ENCODE results near the gene THRSP.
"Not testable (repeated sequence)": the region's sequence is repeated elsewhere in the genome, so short reads cannot be mapped to it uniquely, and the experiment has no call there.

The THRSP gene, protein sequence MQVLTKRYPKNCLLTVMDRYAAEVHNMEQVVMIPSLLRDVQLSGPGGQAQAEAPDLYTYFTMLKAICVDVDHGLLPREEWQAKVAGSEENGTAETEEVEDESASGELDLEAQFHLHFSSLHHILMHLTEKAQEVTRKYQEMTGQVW

DNA sequence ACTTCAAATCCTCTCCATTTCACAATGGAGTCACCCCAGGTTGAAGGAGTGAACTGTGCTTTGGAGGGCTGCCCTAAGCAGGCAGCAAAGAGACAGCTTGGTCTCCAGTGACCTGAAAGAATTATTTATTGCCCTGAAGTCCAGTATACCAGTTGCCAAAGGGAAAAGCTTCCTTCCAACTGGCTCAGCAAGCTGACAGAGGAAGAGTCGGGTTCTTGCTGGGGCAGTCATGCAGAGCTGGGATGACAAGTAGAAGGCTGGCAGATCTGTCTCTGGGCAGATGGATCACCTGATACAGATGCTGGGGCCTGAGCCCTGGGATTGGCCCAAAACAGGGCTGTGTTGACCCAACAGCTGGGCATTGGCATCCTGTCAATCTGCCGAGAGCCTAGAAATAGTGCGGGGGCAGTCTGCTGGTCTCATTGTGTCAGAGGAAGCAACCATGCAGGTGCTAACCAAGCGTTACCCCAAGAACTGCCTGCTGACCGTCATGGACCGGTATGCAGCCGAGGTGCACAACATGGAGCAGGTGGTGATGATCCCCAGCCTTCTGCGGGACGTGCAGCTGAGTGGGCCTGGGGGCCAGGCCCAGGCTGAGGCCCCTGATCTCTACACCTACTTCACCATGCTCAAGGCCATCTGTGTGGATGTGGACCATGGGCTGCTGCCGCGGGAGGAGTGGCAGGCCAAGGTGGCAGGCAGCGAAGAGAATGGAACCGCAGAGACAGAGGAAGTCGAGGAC, at the start of gene THRSP:
Gene THRSP, plus strand, starts transcription at position 422 of the 742 bp plus-strand sequence. Its CDS starts 21 bp downstream, at position 443.
- Mint-ChIP-seq H3K36me3 (ENCODE audit: insufficient read depth) (peaks cover 7% of the 10 kb centered on the region), H3K9me3 (no peaks in the 10 kb centered on the region), H3K27me3 (no peaks in the 10 kb centered on the region), H3K4me1 (peaks cover 8% of the 10 kb centered on the region), H3K27ac (ENCODE audit: low read depth) (no peak within 1 kb of the TSS), H3K4me3 (no peak within 1 kb of the TSS)
- no peak for DNase-seq (ENCODE audit: low spot score in 2 of 2)
- ATAC-seq (replicated peaks; ENCODE audit: extremely low read depth, poor library complexity, severe bottlenecking), result no peak

DNA sequence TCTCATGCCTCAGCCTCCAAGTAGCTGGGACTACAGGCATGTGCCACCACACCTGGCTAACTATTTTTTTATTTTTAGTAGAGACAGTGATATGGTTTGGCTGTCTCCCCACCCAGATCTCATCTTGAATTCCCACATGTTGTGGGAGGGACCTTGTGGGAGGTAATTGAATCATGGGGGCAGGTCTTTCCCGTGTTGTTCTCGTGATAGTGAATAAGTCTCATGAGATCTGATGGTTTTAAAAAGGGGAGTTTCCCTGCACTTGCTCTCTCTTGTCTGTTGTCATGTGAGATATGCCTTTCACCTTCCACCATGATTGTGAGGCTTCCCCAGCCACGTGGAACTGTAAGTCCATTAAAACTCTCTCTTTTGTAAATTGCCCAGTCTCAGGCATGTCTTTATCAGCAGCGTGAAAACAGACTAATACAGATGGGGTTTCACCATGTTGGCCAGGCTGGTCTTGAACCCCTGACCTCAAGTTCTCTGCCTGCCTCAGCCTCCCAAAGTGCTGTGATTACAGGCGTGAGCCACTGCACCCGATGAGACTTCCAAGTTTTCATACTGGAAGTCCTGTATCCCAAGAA, 48.6 kb upstream of the THRSP start:
- H3K36me3 Mint-ChIP-seq (ENCODE audit: insufficient read depth); DNase-seq (ENCODE audit: low spot score in 2 of 2); H3K4me3 Mint-ChIP-seq; H3K27me3 Mint-ChIP-seq; H3K4me1 Mint-ChIP-seq; H3K27ac Mint-ChIP-seq (ENCODE audit: low read depth); H3K9me3 Mint-ChIP-seq; ATAC-seq (replicated peaks; ENCODE audit: extremely low read depth, poor library complexity, severe bottlenecking): not testable (repeated sequence)

DNA sequence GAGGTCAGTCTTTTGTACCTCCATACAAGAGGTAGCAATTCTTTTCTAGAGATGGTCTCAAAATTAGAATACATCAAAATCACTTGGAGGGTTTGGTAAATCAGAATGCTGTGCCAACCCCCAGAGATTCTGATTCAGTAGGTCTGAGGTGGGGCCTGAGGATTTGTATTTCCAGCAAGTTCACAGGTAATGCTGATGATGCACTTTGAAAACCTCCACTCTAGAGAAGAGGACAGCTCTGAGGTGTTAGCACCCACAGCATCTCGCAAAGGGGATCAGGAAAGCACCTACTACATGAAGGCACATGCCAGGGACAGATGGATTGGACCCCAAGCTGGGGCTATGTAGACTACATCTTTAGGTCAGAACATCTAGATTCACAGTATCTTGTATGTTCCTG, 47.8 kb upstream of the THRSP start:
- Mint-ChIP-seq H3K27ac (ENCODE audit: low read depth) (no peak overlapping the region), H3K4me1 (no peaks in the 10 kb centered on the region), H3K4me3 (no peak overlapping the region), H3K27me3 (no peaks in the 10 kb centered on the region), H3K9me3 (no peaks in the 10 kb centered on the region), H3K36me3 (ENCODE audit: insufficient read depth) (peaks cover 2% of the 10 kb centered on the region)
- ATAC-seq (replicated peaks; ENCODE audit: extremely low read depth, poor library complexity, severe bottlenecking) (no peak), DNase-seq (ENCODE audit: low spot score in 2 of 2) (no peak)

DNA sequence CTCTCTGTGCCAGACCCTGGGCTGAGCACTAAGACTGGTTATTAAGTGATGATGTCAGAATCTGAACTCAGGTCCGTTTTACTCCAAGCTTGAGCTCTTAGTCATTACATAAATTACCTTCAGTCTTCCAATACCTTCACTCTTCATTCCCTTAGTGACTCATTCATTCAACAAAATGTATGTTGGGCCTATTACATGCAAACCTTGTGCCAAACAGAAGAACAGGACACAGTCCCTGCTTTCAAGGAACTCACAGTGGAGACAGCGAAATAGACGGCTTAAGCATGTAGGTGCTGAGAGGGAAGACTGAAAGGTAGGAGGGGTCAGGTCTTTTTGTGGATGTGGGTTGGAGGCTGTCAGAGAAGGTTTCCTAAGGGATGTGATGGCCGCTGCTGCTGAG, 43.9 kb upstream of the THRSP start:
- Mint-ChIP-seq H3K4me3 (no peak overlapping the region), H3K27me3 (peaks cover 18% of the 10 kb centered on the region), H3K9me3 (no peaks in the 10 kb centered on the region), H3K27ac (ENCODE audit: low read depth) (no peak overlapping the region), H3K36me3 (ENCODE audit: insufficient read depth) (peaks cover 2% of the 10 kb centered on the region), H3K4me1 (no peaks in the 10 kb centered on the region)
- ATAC-seq (replicated peaks; ENCODE audit: extremely low read depth, poor library complexity, severe bottlenecking) (no peak), DNase-seq (ENCODE audit: low spot score in 2 of 2) (no peak)

DNA sequence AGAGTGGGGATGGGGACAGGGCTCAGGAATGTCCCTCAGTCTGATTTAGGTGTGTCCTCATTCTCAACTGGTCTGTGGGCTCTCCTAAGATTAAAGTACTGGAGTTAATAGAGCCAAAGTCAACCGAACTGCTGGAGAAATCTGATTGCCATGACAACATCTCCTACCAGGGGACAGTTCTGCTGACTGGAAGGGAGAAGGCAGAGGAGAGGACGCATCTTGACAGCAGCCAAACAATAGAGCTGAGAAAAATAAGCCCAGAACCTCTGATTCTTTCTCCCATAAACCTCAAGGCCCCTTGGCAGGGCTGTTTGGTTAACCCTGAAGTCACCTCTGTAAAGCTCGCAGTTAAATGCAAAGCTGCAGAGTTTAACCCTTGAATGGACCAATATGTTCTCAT, 43.4 kb upstream of the THRSP start:
- ATAC-seq (replicated peaks; ENCODE audit: extremely low read depth, poor library complexity, severe bottlenecking), result no peak
- no peak overlapping the region for H3K4me3 Mint-ChIP-seq
- H3K27me3 Mint-ChIP-seq, result peaks cover 18% of the 10 kb centered on the region
- H3K36me3 Mint-ChIP-seq (ENCODE audit: insufficient read depth), result peaks cover 2% of the 10 kb centered on the region
- H3K27ac Mint-ChIP-seq (ENCODE audit: low read depth), result no peak overlapping the region
- H3K4me1 Mint-ChIP-seq, result no peaks in the 10 kb centered on the region
- no peak for DNase-seq (ENCODE audit: low spot score in 2 of 2)
- no peaks in the 10 kb centered on the region for H3K9me3 Mint-ChIP-seq

DNA sequence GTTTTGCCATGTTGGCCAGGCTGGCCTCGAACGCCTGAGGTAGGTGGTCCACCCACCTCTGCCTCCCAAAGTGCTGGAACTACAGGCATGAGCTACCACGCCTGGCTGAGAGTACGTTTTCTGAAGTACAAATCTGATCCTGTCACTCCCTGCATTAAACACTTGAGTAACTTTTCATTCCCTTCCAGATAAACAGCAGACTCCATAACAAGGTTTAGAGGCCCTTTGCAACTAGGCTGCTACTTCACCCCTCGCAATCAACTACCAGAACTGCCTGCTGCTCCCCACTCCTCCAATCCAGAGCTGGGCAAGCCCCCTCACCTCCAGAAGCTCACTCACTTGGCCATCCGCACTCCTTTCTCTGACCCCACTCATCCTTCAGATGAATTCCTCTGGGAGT, 42.0 kb upstream of the THRSP start:
- Mint-ChIP-seq H3K4me3 (no peak overlapping the region), H3K4me1 (no peaks in the 10 kb centered on the region), H3K27ac (ENCODE audit: low read depth) (no peak overlapping the region), H3K36me3 (ENCODE audit: insufficient read depth) (peaks cover 2% of the 10 kb centered on the region), H3K27me3 (peaks cover 18% of the 10 kb centered on the region), H3K9me3 (no peaks in the 10 kb centered on the region)
- ATAC-seq (replicated peaks; ENCODE audit: extremely low read depth, poor library complexity, severe bottlenecking), result no peak
- DNase-seq (ENCODE audit: low spot score in 2 of 2), result no peak

DNA sequence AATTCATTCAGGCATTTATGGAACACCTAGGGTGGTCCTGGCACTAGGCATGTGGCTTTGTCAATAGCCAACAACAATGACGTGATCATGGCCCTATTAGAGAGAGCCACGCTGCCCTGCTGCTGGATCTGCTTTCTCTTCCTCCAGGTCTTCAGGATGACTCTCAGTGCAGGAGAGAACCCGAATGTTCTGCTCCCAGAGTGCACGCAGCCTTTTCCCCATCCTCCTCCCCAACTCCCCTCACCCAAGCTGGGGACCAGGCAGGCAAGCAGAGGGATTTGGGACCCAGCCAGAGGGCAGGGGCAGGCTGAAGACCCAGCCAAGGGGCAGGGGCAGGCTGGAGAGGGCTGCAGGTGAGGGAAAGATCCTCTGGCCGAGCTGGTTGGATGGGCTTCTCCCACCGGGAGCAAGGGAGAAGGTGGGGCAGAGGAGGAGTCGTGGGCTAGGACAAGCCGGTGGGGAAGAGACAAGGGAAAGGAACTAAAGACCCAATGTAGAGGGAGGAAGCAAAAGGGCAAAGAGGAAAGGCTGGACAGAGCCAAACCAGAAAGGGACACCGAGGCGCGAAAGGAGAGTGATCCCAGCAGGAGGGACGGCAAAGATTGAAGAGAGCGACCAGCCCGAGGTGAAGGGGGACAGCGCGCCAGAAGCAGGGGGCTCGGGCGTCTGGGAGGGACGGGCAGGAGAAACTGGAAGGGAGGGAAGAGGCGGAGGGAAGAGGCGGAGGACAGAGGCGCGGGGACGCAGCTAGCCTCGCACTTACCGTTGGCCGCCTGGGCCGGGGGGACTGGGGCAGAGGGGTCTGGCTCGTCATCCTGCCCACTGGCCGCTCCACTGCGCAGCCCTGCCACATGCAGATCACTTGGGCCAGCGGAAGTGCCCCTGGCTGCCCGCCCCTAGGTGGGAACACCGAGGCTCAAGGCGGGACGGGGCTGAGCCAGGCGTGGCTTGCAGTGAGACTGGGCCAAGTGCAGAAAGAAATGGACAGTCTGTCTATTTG, 41.0 kb upstream of the THRSP start, which contains the start of gene KCTD14:
Gene KCTD14, minus strand, starts transcription at position 880 of the 1,000 bp plus-strand sequence. Its CDS starts 27 bp downstream, at position 853.
- no peak within 1 kb of the TSS for H3K4me3 Mint-ChIP-seq
- no peak within 1 kb of the TSS for H3K27ac Mint-ChIP-seq (ENCODE audit: low read depth)
- H3K9me3 Mint-ChIP-seq, result no peaks in the 10 kb centered on the region
- DNase-seq (ENCODE audit: low spot score in 2 of 2) (no peak), ATAC-seq (replicated peaks; ENCODE audit: extremely low read depth, poor library complexity, severe bottlenecking) (no peak)
- H3K36me3 Mint-ChIP-seq (ENCODE audit: insufficient read depth), result peaks cover 2% of the 10 kb centered on the region
- H3K4me1 Mint-ChIP-seq, result no peaks in the 10 kb centered on the region
- peaks cover 18% of the 10 kb centered on the region for H3K27me3 Mint-ChIP-seq

DNA sequence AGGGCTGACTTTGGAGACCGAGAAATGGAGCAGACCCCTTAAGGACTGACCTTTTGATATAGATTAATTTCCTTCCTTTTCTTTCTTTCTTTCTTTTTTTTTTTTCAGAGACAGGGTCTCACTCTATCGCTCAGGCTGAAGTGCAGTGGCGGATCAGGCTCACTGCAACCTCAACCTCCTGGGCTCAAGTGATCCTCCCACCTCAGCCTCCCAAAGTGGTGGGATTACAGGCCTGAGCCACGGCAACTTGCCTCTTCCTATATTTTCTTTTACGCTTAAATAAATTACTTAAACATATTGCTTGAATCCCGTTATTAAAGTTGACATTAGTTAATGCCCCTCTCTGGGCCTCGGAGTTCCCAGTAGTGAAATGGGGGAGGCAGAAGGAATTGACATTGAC, 40.2 kb upstream of the THRSP start:
- ATAC-seq (replicated peaks; ENCODE audit: extremely low read depth, poor library complexity, severe bottlenecking) (no peak), DNase-seq (ENCODE audit: low spot score in 2 of 2) (no peak)
- H3K9me3 Mint-ChIP-seq, result no peaks in the 10 kb centered on the region
- no peak overlapping the region for H3K4me3 Mint-ChIP-seq
- H3K36me3 Mint-ChIP-seq (ENCODE audit: insufficient read depth), result peaks cover 2% of the 10 kb centered on the region
- no peaks in the 10 kb centered on the region for H3K4me1 Mint-ChIP-seq
- peaks cover 18% of the 10 kb centered on the region for H3K27me3 Mint-ChIP-seq
- no peak overlapping the region for H3K27ac Mint-ChIP-seq (ENCODE audit: low read depth)

DNA sequence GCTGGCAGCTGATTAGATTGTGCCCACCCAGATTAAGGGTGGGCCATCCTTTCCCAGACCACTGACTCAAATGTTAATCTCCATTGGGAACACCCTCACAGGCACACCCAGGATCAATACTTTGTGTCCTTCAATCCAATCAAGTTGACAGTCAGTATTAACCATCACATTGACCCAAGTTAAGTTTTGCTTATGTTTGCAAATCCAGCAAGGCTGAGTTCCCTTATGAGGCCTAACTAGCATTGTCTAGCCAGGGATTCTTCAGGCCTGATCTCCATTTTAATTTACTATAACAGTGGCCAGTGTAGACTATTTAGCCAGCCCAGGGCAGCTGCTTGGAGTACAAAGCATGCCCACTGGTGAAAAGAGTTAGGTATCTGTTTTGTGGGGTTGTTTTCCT, 38.3 kb upstream of the THRSP start:
- no peaks in the 10 kb centered on the region for H3K36me3 Mint-ChIP-seq (ENCODE audit: insufficient read depth)
- H3K27ac Mint-ChIP-seq (ENCODE audit: low read depth), result no peak overlapping the region
- no peak overlapping the region for H3K4me3 Mint-ChIP-seq
- peaks cover 18% of the 10 kb centered on the region for H3K27me3 Mint-ChIP-seq
- no peak for ATAC-seq (replicated peaks; ENCODE audit: extremely low read depth, poor library complexity, severe bottlenecking)
- DNase-seq (ENCODE audit: low spot score in 2 of 2), result no peak
- no peaks in the 10 kb centered on the region for H3K4me1 Mint-ChIP-seq
- no peaks in the 10 kb centered on the region for H3K9me3 Mint-ChIP-seq

DNA sequence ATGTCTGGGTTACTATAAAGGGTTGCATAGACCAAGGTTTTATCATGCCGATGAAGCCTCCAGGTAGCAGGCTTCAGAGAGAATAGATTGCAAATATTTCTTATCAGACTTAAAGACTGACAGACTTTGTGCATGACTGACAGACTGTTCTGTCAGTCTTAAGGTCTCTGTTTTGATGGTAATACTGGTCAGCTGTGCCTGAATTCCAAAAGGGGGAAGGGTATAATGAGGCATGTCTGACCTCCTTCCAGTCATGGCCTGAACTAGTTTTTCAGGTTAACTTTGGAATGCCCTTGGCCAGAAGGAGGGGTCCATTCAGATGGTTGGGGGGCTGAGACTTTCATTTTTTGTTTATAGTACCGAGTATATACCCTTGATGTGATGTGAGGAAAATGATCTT, 35.9 kb upstream of the THRSP start:
- H3K4me3 Mint-ChIP-seq, result no peak overlapping the region
- H3K36me3 Mint-ChIP-seq (ENCODE audit: insufficient read depth), result no peaks in the 10 kb centered on the region
- no peak for DNase-seq (ENCODE audit: low spot score in 2 of 2)
- ATAC-seq (replicated peaks; ENCODE audit: extremely low read depth, poor library complexity, severe bottlenecking), result no peak
- no peaks in the 10 kb centered on the region for H3K4me1 Mint-ChIP-seq
- H3K27ac Mint-ChIP-seq (ENCODE audit: low read depth), result no peak overlapping the region
- H3K27me3 Mint-ChIP-seq, result peaks cover 5% of the 10 kb centered on the region
- H3K9me3 Mint-ChIP-seq, result no peaks in the 10 kb centered on the region

DNA sequence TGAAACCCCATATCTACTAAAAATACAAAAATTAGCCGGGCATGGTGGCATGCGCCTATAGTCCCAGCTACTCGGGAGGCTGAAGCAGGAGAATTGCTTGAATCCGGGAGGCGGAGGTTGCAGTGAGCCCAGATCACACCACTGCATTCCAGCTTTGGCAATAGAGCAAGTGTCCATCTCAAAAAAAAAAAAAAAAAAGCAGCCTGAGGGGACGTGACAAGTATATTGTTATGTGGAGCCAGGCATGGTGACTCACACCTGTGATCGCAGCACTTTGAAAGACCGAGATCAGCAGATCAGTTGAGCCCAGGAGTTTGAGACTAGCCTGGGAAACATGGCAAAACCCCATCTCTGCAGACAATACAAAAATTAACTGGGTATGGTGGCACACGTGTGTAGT, 35.2 kb upstream of the THRSP start:
- H3K4me1 Mint-ChIP-seq; H3K27ac Mint-ChIP-seq (ENCODE audit: low read depth); H3K36me3 Mint-ChIP-seq (ENCODE audit: insufficient read depth); H3K27me3 Mint-ChIP-seq; ATAC-seq (replicated peaks; ENCODE audit: extremely low read depth, poor library complexity, severe bottlenecking); DNase-seq (ENCODE audit: low spot score in 2 of 2); H3K9me3 Mint-ChIP-seq; H3K4me3 Mint-ChIP-seq: not testable (repeated sequence)

All from central memory CD8-positive, alpha-beta T cell (primary cell).